A673 (cell line): ENCODE data around the gene SCRT2. TPM values are rescaled to one million over a fixed set of nuclear protein-coding genes. Genes with fewer than 3 reads are reported as not detected.

Experiments
- BruUV-seq: library from RNA; stranded (reverse); fragments of 400-500 nt; replicated peaks from 2 replicates; lab custom pipeline; 2021; lab: Mats Ljungman, UMichigan
- CTCF ChIA-PET: fragments of 300-600 bp; sonication (Branson Sonifier 250); formaldehyde crosslinking; loops from one replicate; lab custom pipeline; 2022; ENCODE audit warnings: antibody characterized with exemption; lab: Charles Lee
- POLR2A ChIA-PET: fragments of 300-600 bp; sonication (Branson Sonifier 250); formaldehyde crosslinking; loops from one replicate; lab custom pipeline; 2022; ENCODE audit warnings: antibody characterized with exemption; ENCODE audit not compliant: low non-redundant PET; lab: Charles Lee
- DNase-seq: peaks from one replicate; pipeline ENCODE4 v3.0.0-alpha.2; 2015; ENCODE audit warnings: low spot score
- H3K27ac ChIP-seq: fragments of 200-600 bp; sonication (generic); 2 replicates; pipeline ENCODE4 v1.5.1; 2016; ENCODE audit warnings: mixed run types, low read depth, mild to moderate bottlenecking, mixed read lengths, antibody characterized with exemption, low read length; ENCODE audit not compliant: poor library complexity, severe bottlenecking
- H3K27me3 ChIP-seq: fragments of 200-600 bp; sonication (generic); replicated peaks from 2 replicates; pipeline ENCODE4 v1.6.1; 2017; ENCODE audit warnings: mixed run types, low read depth, mild to moderate bottlenecking, mixed read lengths, antibody characterized with exemption, low read length; ENCODE audit not compliant: insufficient read depth, poor library complexity
- H3K36me3 ChIP-seq: fragments of 200-600 bp; sonication (generic); 2 replicates; pipeline ENCODE4 v1.6.1; 2016; ENCODE audit warnings: mixed run types, mild to moderate bottlenecking, mixed read lengths, antibody characterized with exemption, low read length; ENCODE audit not compliant: insufficient read depth, poor library complexity, severe bottlenecking
- H3K4me1 ChIP-seq: fragments of 200-600 bp; sonication (generic); 2 replicates; pipeline ENCODE4 v1.6.1; 2017; ENCODE audit warnings: mixed run types, mild to moderate bottlenecking, mixed read lengths, antibody characterized with exemption, low read length; ENCODE audit not compliant: insufficient read depth, poor library complexity, severe bottlenecking
- H3K4me3 ChIP-seq: fragments of 200-600 bp; sonication (generic); 2 replicates; pipeline ENCODE4 v1.5.1; 2016; ENCODE audit warnings: low read depth, mixed run types, mild to moderate bottlenecking, mixed read lengths, low read length; ENCODE audit not compliant: poor library complexity, severe bottlenecking
- H3K9me3 ChIP-seq: fragments of 200-600 bp; sonication (generic); 2 replicates; pipeline ENCODE4 v1.6.1; 2016; ENCODE audit warnings: mixed run types, low read depth, mild to moderate bottlenecking, mixed read lengths, antibody characterized with exemption, low read length; ENCODE audit not compliant: poor library complexity, severe bottlenecking
- EZH2 ChIP-seq: fragments of 200-600 bp; sonication (generic); IDR thresholded peaks from 2 replicates; pipeline ENCODE4 v1.6.1; 2017; ENCODE audit warnings: borderline replicate concordance, low read depth, mild to moderate bottlenecking, mixed read lengths, antibody characterized with exemption, low read length; ENCODE audit not compliant: poor library complexity, severe bottlenecking
- intact Hi-C: fragments of 100-400 bp; cut with micrococcal nuclease; formaldehyde crosslinking; loops from one replicate; pipeline ENCODE4 v1.10.0; 2022; ENCODE audit not compliant: unreplicated experiment
- total RNA-seq: library from RNA; stranded (reverse); gene quantifications from 2 replicates; pipeline ENCODE4 v1.2.3, GENCODE V29; 2021
- TF ChIP-seq, protein P1 (sequence below): fragments of 300-800, 200-600 bp; sonication (generic); conservative IDR thresholded peaks from 2 replicates; pipeline ENCODE4 v1.5.1; 2017; ENCODE audit warnings: low read depth, mild to moderate bottlenecking, antibody characterized with exemption, low read length, moderate library complexity, mixed read lengths

The SCRT2 gene
- total RNA-seq, 1 experiment from 2014 or later: 0.69 TPM

DNA sequence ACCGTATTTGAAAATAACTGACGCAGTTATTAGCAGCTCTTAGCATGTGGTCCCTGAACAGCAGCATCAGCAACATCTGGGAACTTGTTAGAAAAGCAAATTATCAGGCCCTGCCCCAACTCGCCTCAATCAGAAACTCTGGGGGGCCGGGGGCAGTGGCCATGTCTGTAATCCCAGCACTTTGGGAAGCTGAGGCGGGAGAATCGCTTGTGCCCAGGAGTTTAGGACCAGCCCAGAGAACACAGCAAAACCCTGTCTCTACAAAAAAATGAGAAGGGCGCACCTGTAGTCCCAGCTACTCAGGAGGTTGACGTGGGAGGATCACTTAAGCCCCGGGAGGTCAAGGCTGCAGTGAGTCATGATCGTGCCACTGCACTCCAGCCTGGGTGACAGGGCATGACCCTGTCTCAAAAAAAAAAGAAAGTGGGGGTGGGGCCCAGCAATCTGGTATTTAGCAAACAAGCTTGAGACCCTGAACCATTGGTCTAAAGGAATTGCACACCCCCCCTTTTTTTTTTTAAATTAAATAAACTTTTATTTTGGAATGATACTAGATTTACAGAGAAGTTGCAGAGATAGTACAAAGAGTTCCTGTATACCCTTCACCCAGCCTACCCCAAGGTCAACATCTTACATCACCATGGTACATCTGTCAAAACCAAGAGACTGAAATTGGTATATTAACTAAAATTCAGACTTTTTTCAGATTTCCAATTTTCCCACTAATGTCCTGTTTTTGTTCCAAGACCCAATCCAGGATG lies 29.3 kb downstream of the SCRT2 start:
- POLR2A ChIA-PET: no interaction called here
- DNase-seq: no peak
- Histone ChIP-seq H3K27ac (no peak overlapping the region), H3K27me3 (no peaks in the 10 kb centered on the region), H3K9me3 (no peaks in the 10 kb centered on the region), H3K4me1 (no peaks in the 10 kb centered on the region), H3K4me3 (no peak overlapping the region), H3K36me3 (peaks cover 6% of the 10 kb centered on the region)
- intact Hi-C loops: no loop called here
- no peak for TF ChIP-seq EZH2
- TF ChIP-seq, protein P1, sequence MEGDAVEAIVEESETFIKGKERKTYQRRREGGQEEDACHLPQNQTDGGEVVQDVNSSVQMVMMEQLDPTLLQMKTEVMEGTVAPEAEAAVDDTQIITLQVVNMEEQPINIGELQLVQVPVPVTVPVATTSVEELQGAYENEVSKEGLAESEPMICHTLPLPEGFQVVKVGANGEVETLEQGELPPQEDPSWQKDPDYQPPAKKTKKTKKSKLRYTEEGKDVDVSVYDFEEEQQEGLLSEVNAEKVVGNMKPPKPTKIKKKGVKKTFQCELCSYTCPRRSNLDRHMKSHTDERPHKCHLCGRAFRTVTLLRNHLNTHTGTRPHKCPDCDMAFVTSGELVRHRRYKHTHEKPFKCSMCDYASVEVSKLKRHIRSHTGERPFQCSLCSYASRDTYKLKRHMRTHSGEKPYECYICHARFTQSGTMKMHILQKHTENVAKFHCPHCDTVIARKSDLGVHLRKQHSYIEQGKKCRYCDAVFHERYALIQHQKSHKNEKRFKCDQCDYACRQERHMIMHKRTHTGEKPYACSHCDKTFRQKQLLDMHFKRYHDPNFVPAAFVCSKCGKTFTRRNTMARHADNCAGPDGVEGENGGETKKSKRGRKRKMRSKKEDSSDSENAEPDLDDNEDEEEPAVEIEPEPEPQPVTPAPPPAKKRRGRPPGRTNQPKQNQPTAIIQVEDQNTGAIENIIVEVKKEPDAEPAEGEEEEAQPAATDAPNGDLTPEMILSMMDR: no peak
- CTCF ChIA-PET: interaction anchor here (0.6 to 1.6 kb wide), 10 partner anchors 21 to 337 kb away, joined by 3 to 22 read pairs (median 6); no protein-coding TSS in a partner anchor
- no TSS peak for BruUV-seq

DNA sequence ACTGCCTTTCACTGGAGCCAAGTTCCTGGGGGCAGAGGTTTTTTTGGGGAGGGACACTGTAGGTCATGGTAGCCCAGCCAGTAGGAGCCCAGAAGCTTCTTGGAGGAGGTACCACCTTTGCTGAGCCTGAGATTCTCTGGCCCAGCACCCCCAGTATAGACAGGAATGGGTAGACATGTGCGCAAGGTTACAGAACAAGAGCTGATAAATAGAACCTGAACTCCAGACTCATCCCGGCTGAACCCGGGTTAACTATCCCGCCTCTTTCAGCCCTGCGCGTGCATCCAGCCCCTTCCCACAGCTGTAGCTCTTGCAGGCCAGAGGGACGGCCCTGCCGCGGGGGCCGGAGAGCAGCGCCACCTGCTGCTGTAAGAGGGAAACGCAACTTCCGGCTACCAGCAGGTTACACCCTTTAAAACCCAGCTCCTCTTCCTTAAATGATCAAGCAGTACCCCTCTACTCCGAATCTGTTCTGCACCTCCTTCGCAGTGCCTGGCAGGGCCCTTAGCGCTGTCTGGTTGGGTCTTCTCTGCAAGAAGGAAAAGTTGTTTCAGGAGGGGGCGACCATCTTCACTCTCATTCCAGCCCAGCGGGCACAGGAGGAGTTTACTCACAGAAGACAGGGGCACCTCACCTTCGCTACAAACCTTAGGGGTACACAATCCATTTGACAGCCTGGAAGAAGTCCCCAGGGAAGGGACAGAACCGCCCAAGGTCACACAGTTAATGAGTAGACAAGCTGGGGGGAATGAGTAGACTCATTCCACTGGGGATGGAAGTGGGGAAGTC lies 30.1 kb downstream of the SCRT2 start:
- BruUV-seq: no TSS peak
- no peaks in the 10 kb centered on the region for H3K9me3 ChIP-seq
- H3K4me3 ChIP-seq: no peak overlapping the region
- H3K4me1 ChIP-seq: no peaks in the 10 kb centered on the region
- CTCF ChIA-PET: interaction anchor here (0.5 to 1.6 kb wide), 17 partner anchors 22 to 646 kb away, joined by 3 to 22 read pairs (median 4); partner anchors contain the start of gene TRIB3
- intact Hi-C loops: loop anchor here (1.0 kb wide), 1 partner anchor 84 kb away; no protein-coding TSS in a partner anchor
- no peaks in the 10 kb centered on the region for H3K27me3 ChIP-seq
- H3K27ac ChIP-seq: no peak overlapping the region
- POLR2A ChIA-PET: no interaction called here
- peak; percentile 79 for DNase-seq
- no peak for TF ChIP-seq EZH2
- TF ChIP-seq, protein P1: peak; percentile 97
- peaks cover 6% of the 10 kb centered on the region for H3K36me3 ChIP-seq

- intact Hi-C loops: loop anchor here (1.0 kb wide), 1 partner anchor 84 kb away; no protein-coding TSS in a partner anchor
- H3K9me3 ChIP-seq: no peaks in the 10 kb centered on the region
- peaks cover 6% of the 10 kb centered on the region for H3K36me3 ChIP-seq
- H3K27me3 ChIP-seq: no peaks in the 10 kb centered on the region
- H3K27ac ChIP-seq: no peak overlapping the region
- H3K4me1 ChIP-seq: no peaks in the 10 kb centered on the region
- BruUV-seq: no TSS peak
- DNase-seq: no peak
- ChIA-PET CTCF (interaction anchor here (0.5 to 1.6 kb wide), 14 partner anchors 21 to 647 kb away, joined by 3 to 22 read pairs (median 4); partner anchors contain the start of gene TRIB3), POLR2A (no interaction called here)
- H3K4me3 ChIP-seq: no peak overlapping the region
- no peak for TF ChIP-seq EZH2
- TF ChIP-seq, protein P1: no peak
Observed at GRCh38 chr20:644692-645317, 30.8 kb downstream of the SCRT2 start.
